ENCODE data around the gene PPFIA3. TPM values are rescaled to one million over a fixed set of nuclear protein-coding genes. Genes with fewer than 3 reads are reported as not detected.

Gene PPFIA3
- total and polyA plus RNA-seq, 3 donors from 2014 or later = 8.8 to 13.1 (median 9.2) TPM

- Histone ChIP-seq H3K4me3 (peak within 1 kb of the TSS; percentile 72 to 99), H3K27me3 (no peaks in the 10 kb centered on the region), H3K36me3 (ENCODE audit: low read depth, missing control alignments) (no peaks in the 10 kb centered on the region), H3K27ac (peak within 1 kb of the TSS; percentile 71 to 87), H3K9me3 (no peaks in the 10 kb centered on the region), H3K4me1 (peaks cover 36% of the 10 kb centered on the region)
- DNase-seq = peak; percentile 98
- TF ChIP-seq POLR2A (IDR thresholded peaks at IDR 0.05) (peak; percentile 64), CTCF (IDR thresholded peaks at IDR 0.05) (peak in 1 of 3 experiments; percentile 1)
- 0 to 1% methylated on average over 52 to 85 of the region's 89 CpGs for WGBS, 2 donors
- intact Hi-C loops (cut with DNase I; ENCODE audit: low total_unique reads) = no loop called here
Measured at GRCh38 chr19:49085020-49085867, 34.1 kb upstream of the PPFIA3 start, which contains the start of gene SNRNP70. SNRNP70 (plus strand) TSS chr19:49085451; CDS start chr19:49086415, 964 bp downstream.

- Histone ChIP-seq H3K27ac (peak overlapping the region; percentile 71 to 87), H3K27me3 (no peaks in the 10 kb centered on the region), H3K9me3 (no peaks in the 10 kb centered on the region), H3K4me3 (peak overlapping the region; percentile 72 to 99), H3K36me3 (ENCODE audit: low read depth, missing control alignments) (no peaks in the 10 kb centered on the region), H3K4me1 (peaks cover 31% of the 10 kb centered on the region)
- 0% methylated on average over 14 of the region's 14 CpGs for WGBS, 2 donors
- no peak for DNase-seq
- TF ChIP-seq CTCF (IDR thresholded peaks at IDR 0.05) (no peak), POLR2A (IDR thresholded peaks at IDR 0.05) (no peak)
- intact Hi-C loops (cut with DNase I; ENCODE audit: low total_unique reads) = no loop called here
Measured at GRCh38 chr19:49085868-49086232, 33.5 kb upstream of the PPFIA3 start.

GRCh38 chr19:49086296-49086695 is 33.0 kb upstream of the PPFIA3 start:
- no peaks in the 10 kb centered on the region for H3K36me3 ChIP-seq (ENCODE audit: low read depth, missing control alignments)
- peaks cover 28% of the 10 kb centered on the region for H3K4me1 ChIP-seq
- no peak for TF ChIP-seq POLR2A (IDR thresholded peaks at IDR 0.05)
- no peak for TF ChIP-seq CTCF (IDR thresholded peaks at IDR 0.05)
- no peak for DNase-seq
- 15 to 18% methylated on average over 11 of the region's 11 CpGs for WGBS, 2 donors
- H3K27ac ChIP-seq = peak overlapping the region; percentile 71 to 87
- no peaks in the 10 kb centered on the region for H3K27me3 ChIP-seq
- no peaks in the 10 kb centered on the region for H3K9me3 ChIP-seq
- H3K4me3 ChIP-seq = peak overlapping the region; percentile 72 to 99
- intact Hi-C loops (cut with DNase I; ENCODE audit: low total_unique reads) = no loop called here

GRCh38 chr19:49091391-49092038 is 27.8 kb upstream of the PPFIA3 start:
- no peak for TF ChIP-seq CTCF (IDR thresholded peaks at IDR 0.05)

More at GRCh38 chr19:49091391-49092038, 27.8 kb upstream of the PPFIA3 start:
- H3K36me3 ChIP-seq (ENCODE audit: low read depth, missing control alignments) = no peaks in the 10 kb centered on the region
- 92 to 95% methylated on average over 17 of the region's 17 CpGs for WGBS, 2 donors
- no peaks in the 10 kb centered on the region for H3K9me3 ChIP-seq
- no peaks in the 10 kb centered on the region for H3K27me3 ChIP-seq
- no peak overlapping the region for H3K4me3 ChIP-seq
- peaks cover 24% of the 10 kb centered on the region for H3K4me1 ChIP-seq
- no peak for DNase-seq
- H3K27ac ChIP-seq = no peak overlapping the region
- intact Hi-C loops (cut with DNase I; ENCODE audit: low total_unique reads) = loop anchor here (10.0 kb wide), 2 partner anchors 53 to 123 kb away; no protein-coding TSS in a partner anchor

Data from testis (tissue), 3 donors.